ENCODE results near the gene SLC16A4.

- no peak for TF ChIP-seq CTCF (IDR thresholded peaks at IDR 0.05)
- TF ChIP-seq POLR2AphosphoS5 (IDR thresholded peaks at IDR 0.05; ENCODE audit: low read depth, low read length): no peak
- no peak for TF ChIP-seq SIN3A (IDR thresholded peaks at IDR 0.05; ENCODE audit: borderline replicate concordance, insufficient read depth, low read depth, low read length)
- TF ChIP-seq TCF7L2 (IDR thresholded peaks at IDR 0.05; ENCODE audit: low read depth, low read length): peak; percentile 54; the same call in 1 of the 2 replicates
- no peak for TF ChIP-seq REST (IDR thresholded peaks at IDR 0.05; ENCODE audit: insufficient read depth in 1 of 2, low read depth in 2 of 2, low read length in 1 of 2)
These were observed 45.8 kb upstream of the SLC16A4 start for GRCh38 chr1:110436635-110437034.
